Measurements from ENCODE around the gene ZNF691.

The ZNF691 gene, protein sequence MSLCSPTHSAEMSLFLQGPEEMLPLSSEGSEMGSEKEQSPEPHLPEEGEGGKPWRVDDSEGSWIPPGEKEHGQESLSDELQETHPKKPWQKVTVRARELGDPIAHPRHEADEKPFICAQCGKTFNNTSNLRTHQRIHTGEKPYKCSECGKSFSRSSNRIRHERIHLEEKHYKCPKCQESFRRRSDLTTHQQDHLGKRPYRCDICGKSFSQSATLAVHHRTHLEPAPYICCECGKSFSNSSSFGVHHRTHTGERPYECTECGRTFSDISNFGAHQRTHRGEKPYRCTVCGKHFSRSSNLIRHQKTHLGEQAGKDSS

DNA sequence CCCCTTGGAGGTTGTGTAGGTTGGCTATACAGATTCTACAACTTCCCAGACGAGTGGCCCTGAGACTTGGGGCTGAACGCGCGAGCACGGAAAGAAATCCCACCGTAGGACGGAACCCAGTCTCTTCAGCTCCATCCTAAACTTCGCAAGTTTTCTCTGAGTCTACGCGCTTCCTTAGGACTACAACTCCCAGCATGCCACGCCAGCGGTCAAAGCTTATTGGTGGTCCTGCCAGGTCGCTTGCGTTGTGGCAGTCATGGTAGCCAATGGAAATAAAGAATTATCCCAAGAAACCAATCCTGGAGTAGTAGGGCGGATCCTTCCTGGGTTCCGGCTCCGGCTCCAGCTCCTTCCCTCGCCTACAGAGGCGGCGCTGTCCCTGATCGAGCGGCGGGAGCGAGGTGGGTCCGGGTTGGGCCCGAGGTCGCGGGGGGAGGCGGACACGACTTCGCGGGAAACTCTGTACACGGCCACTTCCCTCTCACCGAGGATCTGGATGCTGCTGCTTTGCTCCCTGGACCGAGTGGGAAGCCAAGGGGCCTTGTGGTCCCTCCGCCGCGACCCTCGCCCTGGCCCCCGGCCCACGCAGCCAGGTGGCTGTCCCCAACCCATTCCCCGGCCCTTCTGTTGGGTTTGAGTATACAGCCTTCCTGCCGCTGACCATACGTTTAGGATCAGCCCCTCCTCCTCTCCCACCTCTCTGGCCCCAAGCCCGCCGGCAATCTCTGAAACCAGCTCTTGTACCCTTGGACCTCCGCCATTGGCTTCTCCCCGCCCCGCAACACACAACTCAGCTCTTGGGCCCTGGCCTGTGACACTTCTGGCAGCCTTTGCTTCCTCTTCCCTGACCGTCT, at the start of gene ZNF691:
ZNF691 (plus strand) TSS at position 357 of the 854 bp plus-strand sequence. CDS start 3,046 bp downstream, outside the sequence.
- TF ChIP-seq GATA2 (IDR thresholded peaks at IDR 0.05; ENCODE audit: low read depth, low read length) (no peak), GATA3 (IDR thresholded peaks at IDR 0.05; ENCODE audit: low read depth, low read length) (no peak)

DNA sequence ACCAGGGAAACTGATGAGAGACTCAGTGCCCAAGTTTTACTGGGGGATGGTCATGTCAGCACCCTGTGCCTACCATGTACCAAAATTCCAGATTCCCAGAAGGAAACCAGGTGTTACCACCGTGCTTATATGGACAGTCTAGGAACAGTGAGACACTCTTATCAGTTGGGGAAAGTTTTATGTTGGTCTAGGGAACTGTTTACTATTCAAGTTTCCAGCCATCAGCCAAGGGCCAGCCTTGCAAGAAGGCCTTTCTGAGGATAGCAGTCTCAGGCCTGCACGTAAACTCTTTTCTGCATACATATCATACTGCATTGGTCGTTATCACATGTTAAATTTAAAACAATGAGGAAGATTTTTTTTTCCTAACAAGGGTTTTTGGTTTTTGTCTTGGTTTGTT, 49.0 kb upstream of the ZNF691 start:
- no peak for TF ChIP-seq GATA2 (IDR thresholded peaks at IDR 0.05; ENCODE audit: low read depth, low read length)
- no peak for TF ChIP-seq GATA3 (IDR thresholded peaks at IDR 0.05; ENCODE audit: low read depth, low read length)

DNA sequence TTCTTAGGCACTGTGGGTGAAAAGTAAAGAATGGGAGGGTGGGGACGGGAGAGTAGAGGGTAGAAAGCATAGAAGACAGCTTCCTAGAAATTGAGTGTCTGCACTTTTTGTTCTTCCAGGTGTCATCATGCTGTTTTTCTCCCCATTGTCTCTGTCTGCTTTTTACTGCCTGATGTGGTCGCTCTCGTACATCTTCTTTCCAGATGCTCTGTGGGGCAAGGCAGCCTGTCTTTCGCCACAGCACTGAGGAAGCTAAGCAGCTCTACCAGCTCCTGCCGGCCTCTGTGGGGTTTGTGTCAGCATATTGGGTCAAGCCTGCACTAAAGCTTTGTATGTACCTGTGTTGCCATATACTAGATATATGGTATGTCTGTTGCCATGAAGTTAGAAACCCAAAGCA, 48.4 kb upstream of the ZNF691 start:
- TF ChIP-seq GATA2 (IDR thresholded peaks at IDR 0.05; ENCODE audit: low read depth, low read length): no peak
- no peak for TF ChIP-seq GATA3 (IDR thresholded peaks at IDR 0.05; ENCODE audit: low read depth, low read length)

DNA sequence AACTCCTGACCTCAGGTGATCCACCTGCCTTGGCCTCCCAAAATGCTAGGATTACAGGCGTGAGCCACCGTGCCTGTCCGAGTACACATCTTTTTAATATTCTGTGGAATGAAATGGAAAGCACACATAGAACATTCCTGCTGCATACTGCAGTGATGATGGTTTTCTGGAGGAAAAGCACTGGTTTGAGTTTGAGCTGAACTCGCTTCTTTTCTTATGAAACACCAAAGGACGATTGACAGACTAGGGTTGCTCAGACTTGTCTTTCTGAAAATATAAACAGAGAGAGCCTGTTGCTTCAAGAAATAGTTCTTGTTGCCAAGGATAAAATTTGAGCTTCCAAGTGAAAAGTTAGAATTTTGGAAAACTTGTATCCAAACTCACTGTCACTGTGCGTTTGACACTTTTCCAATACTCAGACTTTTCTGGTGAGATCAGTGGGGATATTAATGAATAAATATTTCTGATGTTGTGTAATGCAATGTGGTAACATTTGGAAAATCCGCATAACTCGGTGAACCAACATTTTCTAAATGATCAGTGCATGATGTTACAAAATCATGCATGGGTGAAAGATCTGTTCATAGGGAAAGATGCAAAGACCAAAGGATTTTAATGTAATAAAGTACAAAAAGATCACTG, 44.5 kb upstream of the ZNF691 start:
- no peak for TF ChIP-seq GATA2 (IDR thresholded peaks at IDR 0.05; ENCODE audit: low read depth, low read length)
- TF ChIP-seq GATA3 (IDR thresholded peaks at IDR 0.05; ENCODE audit: low read depth, low read length): no peak

DNA sequence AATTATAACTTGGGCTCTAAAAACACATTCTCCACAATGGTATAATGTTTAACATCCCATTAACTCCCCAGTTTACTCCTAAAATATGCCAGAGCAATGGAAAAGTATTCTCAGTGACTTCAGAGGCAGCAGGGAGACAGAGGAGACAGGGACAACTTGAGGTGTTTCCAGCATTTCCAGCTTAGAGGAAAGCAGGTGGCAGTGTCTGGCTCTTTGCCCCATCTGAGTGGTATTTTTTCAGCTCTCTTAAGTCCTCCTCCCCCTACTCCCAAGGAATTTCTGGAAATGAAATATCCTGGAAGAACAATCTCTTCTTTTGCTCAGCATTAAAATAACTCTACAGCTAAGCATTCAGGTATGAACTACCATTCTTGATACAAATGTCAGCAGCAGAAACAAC, 40.2 kb upstream of the ZNF691 start:
- TF ChIP-seq GATA3 (IDR thresholded peaks at IDR 0.05; ENCODE audit: low read depth, low read length) (no peak), GATA2 (IDR thresholded peaks at IDR 0.05; ENCODE audit: low read depth, low read length) (no peak)

DNA sequence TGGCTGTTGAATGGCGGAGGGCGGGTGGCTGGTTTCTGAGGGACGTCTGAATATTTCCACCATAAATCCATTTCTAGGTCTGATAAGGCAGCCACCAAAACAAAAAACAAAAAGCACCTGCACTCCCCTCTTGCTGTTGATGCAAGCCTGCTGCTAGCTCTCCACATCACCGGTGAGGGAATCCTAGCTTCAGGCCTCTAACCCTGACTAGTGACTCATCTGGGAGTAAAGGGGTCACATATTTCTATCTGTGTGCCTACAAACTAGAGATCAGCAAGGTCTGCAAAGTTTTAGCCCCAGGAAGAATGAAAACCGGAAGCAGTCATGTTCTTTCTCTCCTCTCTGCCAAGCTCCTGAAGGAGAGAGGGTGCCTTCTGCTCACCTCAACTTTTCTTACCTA, 39.8 kb upstream of the ZNF691 start:
- TF ChIP-seq GATA3 (IDR thresholded peaks at IDR 0.05; ENCODE audit: low read depth, low read length): no peak
- TF ChIP-seq GATA2 (IDR thresholded peaks at IDR 0.05; ENCODE audit: low read depth, low read length): no peak

DNA sequence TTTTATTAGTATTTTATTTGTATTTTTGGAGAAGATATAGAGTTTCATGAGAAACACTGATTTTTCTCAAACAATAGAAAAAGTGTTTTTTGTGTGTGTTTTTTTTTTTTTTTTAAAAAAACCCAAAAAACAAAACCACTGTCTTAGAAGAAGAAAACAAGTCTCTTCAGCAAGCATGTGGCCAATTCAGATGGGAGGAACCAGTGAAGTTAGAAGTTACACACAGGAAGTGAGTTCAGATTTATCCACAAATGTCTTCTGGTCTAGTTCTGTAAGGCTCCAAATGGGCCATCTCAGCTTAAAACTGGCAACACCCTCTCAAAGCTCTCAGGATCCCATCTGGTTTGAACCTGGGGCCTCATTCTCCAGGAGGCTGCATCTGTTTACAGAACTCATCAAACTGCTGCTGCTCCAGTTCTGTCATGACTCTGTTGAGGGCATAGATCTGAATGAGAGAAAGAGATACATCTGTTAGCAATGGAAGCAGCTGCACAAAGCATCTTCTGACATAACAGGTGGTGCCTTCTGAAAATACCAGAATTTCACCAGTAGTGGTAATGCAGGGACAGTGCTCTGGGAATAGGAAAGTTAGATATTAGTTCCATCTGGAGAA, 39.3 kb upstream of the ZNF691 start:
- no peak for TF ChIP-seq GATA3 (IDR thresholded peaks at IDR 0.05; ENCODE audit: low read depth, low read length)

DNA sequence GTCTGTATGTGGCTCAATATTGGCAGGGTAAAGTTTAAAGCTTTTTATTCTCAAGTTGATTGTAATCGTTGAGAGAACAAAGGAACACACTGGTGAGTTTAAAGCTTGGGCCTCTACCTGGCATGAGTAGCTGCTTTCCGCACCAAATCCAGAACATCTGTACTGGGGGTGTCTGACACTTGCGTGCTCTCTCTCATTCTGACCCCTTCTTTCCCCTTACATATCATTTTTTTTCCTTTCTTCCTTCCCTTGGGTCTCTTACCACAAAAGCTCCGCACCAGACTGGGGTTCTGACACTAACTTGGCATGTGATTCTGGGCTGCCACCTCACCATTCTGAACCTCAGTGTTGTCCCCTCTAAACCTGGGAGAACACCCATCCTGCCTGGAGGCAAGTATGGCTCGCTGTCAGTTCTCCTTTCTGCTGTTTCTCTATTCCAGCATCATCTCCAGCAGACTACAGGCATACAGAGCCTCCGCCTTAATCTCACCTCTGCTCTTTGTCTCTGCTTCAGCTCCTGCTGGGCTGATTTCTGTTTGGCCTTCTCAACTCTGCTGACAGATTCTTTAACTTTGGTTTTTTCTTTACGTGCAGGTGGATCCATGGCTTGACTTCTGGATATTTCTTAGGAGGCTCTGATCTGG, 30.4 kb upstream of the ZNF691 start:
- TF ChIP-seq GATA3 (IDR thresholded peaks at IDR 0.05; ENCODE audit: low read depth, low read length) (no peak), GATA2 (IDR thresholded peaks at IDR 0.05; ENCODE audit: low read depth, low read length) (no peak)

DNA sequence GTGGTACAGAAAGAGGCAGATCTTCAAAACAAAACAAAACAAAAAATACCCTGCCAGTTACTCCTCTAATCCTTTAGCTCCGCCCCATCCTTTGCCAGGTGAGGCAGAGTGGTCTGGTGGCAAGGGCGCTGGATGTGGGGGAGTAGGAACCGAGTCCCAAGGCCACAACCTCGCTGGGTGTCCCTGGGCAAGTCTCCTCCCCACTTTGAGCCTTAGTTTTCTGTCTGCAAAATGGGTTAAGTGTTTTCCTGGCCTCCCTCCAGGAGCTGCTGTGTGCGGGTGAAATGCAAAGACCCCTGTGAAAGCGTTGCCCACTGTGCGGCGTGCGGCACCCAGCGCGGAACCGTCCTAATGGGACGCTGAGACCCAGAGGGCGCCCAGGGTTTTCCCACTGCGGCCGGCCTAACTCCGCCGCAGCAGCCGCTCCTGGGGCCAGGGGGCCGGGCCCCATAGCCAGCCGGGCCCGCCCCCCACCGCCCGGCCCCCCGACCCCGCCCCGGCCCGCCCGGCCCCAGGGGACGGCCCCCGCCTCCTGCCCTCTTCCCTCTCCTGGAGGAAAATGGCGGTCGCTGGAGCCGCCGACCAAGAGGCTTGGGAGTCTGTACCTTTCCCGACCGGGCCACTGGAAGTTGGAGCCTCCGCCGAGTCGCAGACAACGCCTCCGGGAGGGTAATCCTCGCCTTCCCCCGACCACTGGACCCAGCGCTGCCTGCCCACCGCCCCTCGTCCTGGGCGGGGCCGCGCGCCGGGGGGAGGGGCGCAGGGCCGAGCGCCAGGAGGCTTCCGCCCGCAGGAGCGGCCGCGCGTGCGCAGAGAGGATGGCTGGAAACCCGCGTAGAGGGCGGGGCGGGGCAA, 29.6 kb upstream of the ZNF691 start, which contains the start of the genes ERMAP and SVBP:
ERMAP (plus strand) TSS at position 538 of the 855 bp plus-strand sequence. CDS start 13,327 bp downstream, outside the sequence.
SVBP (minus strand) TSS at position 813 of the 855 bp plus-strand sequence. CDS start 853 bp downstream, outside the sequence.
- no peak for TF ChIP-seq GATA2 (IDR thresholded peaks at IDR 0.05; ENCODE audit: low read depth, low read length)
- TF ChIP-seq GATA3 (IDR thresholded peaks at IDR 0.05; ENCODE audit: low read depth, low read length): no peak

DNA sequence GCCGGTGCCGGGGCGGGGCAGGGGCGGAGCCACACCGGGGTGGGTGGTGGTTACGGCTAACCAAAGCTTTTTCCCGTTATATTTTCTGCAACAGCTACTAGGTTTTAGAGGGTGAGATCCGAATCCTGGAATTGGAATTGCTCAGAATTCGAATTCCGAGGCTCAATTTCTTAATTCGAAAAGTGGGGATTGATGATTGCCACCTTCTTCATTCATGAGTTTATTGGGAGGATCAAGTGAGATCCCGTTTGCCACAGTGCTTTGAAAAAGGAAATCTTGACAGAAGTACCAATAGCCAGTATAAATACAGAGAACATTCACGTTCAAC, 29.0 kb upstream of the ZNF691 start:
- TF ChIP-seq GATA2 (IDR thresholded peaks at IDR 0.05; ENCODE audit: low read depth, low read length) (no peak), GATA3 (IDR thresholded peaks at IDR 0.05; ENCODE audit: low read depth, low read length) (no peak)

DNA sequence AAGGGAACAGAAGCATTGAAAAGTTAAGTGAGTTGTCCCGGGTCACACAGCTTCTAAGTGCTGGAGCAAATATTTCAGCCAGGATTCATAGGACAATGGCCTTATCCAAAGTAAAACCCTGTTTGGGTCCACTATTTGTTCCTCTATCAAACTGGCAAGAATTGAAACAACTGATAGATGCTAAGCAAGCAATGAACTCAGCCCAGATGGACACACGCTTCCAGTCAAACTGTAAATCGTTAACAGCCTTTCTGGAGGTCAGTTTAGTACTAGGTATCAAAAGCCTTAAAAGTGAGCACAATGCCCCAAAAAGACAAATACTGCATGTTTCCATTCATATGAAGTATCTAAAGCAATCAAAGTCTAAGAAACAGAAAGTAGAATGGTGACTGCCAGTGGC, 28.4 kb upstream of the ZNF691 start:
- TF ChIP-seq GATA3 (IDR thresholded peaks at IDR 0.05; ENCODE audit: low read depth, low read length): no peak
- TF ChIP-seq GATA2 (IDR thresholded peaks at IDR 0.05; ENCODE audit: low read depth, low read length): no peak

DNA sequence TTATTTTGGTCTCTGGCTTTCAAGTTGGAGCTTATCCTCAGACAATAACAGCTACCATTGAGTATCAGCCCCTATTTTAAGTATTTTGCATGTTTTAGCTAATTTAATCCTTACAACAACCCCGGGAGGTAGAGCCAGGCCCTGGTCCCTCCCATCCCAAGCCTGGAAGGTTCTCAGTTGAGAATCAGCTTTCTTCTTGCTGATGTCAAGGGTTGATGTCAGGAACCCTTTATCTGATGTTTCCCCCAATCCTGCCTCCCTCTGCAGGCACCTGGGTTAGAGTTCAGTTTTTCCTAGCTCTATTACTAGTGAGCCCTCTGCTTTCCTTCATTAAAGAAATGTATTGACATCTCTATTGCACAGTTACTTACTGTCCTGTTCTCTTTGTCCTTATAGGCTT, 25.6 kb upstream of the ZNF691 start:
- TF ChIP-seq GATA2 (IDR thresholded peaks at IDR 0.05; ENCODE audit: low read depth, low read length) (no peak), GATA3 (IDR thresholded peaks at IDR 0.05; ENCODE audit: low read depth, low read length) (no peak)

DNA sequence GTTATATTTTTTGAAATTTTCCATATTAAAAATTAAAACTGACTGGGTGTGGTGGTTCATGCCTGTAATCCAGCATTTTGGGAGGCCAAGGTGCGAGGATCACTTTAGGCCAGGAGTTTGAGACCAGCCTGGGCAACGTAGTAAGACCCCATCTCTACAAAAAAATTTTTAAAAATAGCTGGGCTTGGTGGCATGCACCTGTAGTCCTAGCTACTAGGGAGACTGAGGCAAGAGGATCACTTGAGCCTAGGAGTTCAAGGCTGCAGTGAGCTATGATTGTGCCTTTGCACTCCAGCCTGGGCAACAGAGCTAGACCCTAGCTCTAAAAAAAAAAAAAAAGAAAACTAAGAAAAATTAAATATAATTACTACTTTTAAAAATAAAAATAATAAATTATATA, 24.7 kb upstream of the ZNF691 start:
- no peak for TF ChIP-seq GATA2 (IDR thresholded peaks at IDR 0.05; ENCODE audit: low read depth, low read length)
- TF ChIP-seq GATA3 (IDR thresholded peaks at IDR 0.05; ENCODE audit: low read depth, low read length): no peak

Measured in SH-SY5Y (cell line).